ENCODE data around the gene ITGA6. TPM values are rescaled to one million over a fixed set of nuclear protein-coding genes. Genes with fewer than 3 reads are reported as not detected.

ITGA6 gene
- total RNA-seq, 2 donors from 2014 or later = 90.0 to 210 TPM

- TF ChIP-seq CTCF (IDR thresholded peaks at IDR 0.05) (no peak), POLR2A (IDR thresholded peaks at IDR 0.05) (no peak)
- 88% methylated on average over 4 of the region's 4 CpGs for WGBS, 2 donors
- intact Hi-C loops (cut with DNase I) = no loop called here
- no peaks in the 10 kb centered on the region for H3K9me3 ChIP-seq
- H3K27me3 ChIP-seq = no peaks in the 10 kb centered on the region
- DNase-seq (peak in 1 of 4 donors; percentile 39), ATAC-seq (no peak)
- no peaks in the 10 kb centered on the region for H3K36me3 ChIP-seq (replicated peaks in 1 of 2; ENCODE audit: insufficient read depth in 1 of 2, low read depth in 2 of 2)
- no peak overlapping the region for H3K27ac ChIP-seq
- H3K4me3 ChIP-seq = no peak overlapping the region
- peaks cover 14% of the 10 kb centered on the region for H3K4me1 ChIP-seq
Observed at GRCh38 chr2:172552547-172553291, 125.3 kb downstream of the ITGA6 start.

DNA sequence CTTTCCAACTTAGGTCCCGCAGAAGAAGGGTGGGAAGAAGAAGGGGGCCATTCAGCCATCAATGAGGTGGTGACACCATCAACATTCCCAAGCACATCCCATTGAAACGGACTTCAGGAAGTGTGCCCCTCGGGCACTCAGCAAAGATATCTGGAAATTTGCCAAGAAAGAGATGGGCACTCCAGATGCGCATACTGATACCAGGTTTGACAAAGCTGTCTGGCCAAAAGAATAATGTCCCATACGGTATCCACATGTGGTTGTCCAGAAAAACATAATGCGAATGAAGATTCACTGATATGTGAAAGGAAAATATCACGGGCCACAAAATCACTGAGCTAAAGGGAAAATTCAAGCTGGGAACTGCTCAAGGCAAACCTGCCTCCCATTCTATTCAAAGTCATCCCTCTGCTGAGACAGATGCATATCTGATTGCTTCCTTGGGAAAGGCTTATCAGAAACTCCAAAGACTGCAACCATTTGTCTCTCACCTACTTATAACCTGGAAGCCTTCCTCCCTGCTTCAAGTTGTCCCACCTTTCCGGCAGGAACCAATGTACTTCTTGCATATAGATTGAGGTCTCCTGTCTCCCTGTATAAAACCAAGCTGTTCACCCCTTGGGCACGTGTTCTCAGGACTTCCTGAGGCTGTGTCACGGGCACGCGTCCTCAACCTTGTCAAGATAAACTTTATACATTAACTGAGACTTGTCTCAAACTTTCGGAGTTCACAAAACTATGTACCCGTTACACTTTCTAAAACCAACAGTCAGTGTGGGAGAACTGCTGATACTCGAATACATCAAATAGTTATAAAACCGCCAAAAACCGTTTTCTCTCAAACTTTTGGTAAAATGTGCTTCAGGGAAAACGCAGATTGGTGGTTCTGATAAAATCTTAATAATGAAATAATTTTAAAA is 127.2 kb downstream of the ITGA6 start:
- Histone ChIP-seq H3K36me3 (replicated peaks in 1 of 2; ENCODE audit: insufficient read depth in 1 of 2, low read depth in 2 of 2) (no peaks in the 10 kb centered on the region), H3K27me3 (no peaks in the 10 kb centered on the region), H3K27ac (peak overlapping the region in 2 of 4 donors; percentile 89 to 97), H3K4me3 (no peak overlapping the region), H3K4me1 (peaks cover 16% of the 10 kb centered on the region), H3K9me3 (no peaks in the 10 kb centered on the region)
- 49 to 51% methylated on average over 18 of the region's 18 CpGs for WGBS, 2 donors
- TF ChIP-seq CTCF (IDR thresholded peaks at IDR 0.05) = no peak
- no peak for TF ChIP-seq POLR2A (IDR thresholded peaks at IDR 0.05)
- ATAC-seq = no peak
- no peak for DNase-seq
- intact Hi-C loops (cut with DNase I) = no loop called here

- peak overlapping the region; percentile 59 to 97 (median 91) for H3K27ac ChIP-seq
- no peak for DNase-seq
- TF ChIP-seq CTCF (IDR thresholded peaks at IDR 0.05) = no peak
- TF ChIP-seq POLR2A (IDR thresholded peaks at IDR 0.05) = no peak
Observed at GRCh38 chr2:172555272-172555521, 127.8 kb downstream of the ITGA6 start.

More at GRCh38 chr2:172555272-172555521, 127.8 kb downstream of the ITGA6 start:
- H3K27me3 ChIP-seq = no peaks in the 10 kb centered on the region
- WGBS, 2 donors = 2 to 3% methylated on average over 8 of the region's 8 CpGs
- peak overlapping the region in 1 of 2 donors; percentile 82 for H3K4me3 ChIP-seq
- intact Hi-C loops (cut with DNase I) = no loop called here
- H3K9me3 ChIP-seq = no peaks in the 10 kb centered on the region
- peaks cover 16% of the 10 kb centered on the region for H3K4me1 ChIP-seq
- no peaks in the 10 kb centered on the region for H3K36me3 ChIP-seq (replicated peaks in 1 of 2; ENCODE audit: insufficient read depth in 1 of 2, low read depth in 2 of 2)
- no peak for ATAC-seq

Other genes with a start within 250 kb of the ITGA6 start
- gene PDK1, start 128.5 kb downstream of the ITGA6 start, total RNA-seq = 10 to 100 TPM in 1 of 2 donors, 1 to 10 TPM in 1; 8.0 to 17.5 TPM

Data from body of pancreas (tissue), 4 donors.